ENCODE results near the gene GPRC5A.

GPRC5A gene

GRCh38 chr12:12870465-12870864, 20.9 kb upstream of the GPRC5A start:
- no peak overlapping the region for H2AFZ ChIP-seq (ENCODE audit: low read length)
- H3K4me1 ChIP-seq (ENCODE audit: insufficient read depth, low read length, severe bottlenecking) = no peaks in the 10 kb centered on the region
- no peaks in the 10 kb centered on the region for H3K79me2 ChIP-seq (ENCODE audit: insufficient read depth, low read length)
- H3K4me2 ChIP-seq (ENCODE audit: low read length) = no peak overlapping the region
- no peaks in the 10 kb centered on the region for H4K20me1 ChIP-seq (ENCODE audit: insufficient read depth, low read length)
- no peaks in the 10 kb centered on the region for H3K9me2 ChIP-seq (ENCODE audit: low read depth, low read length)
- no peak overlapping the region for H3K9ac ChIP-seq (ENCODE audit: low read length)
- no peaks in the 10 kb centered on the region for H3K9me3 ChIP-seq (ENCODE audit: low read length)
- H3K4me3 ChIP-seq (ENCODE audit: low read depth, low read length, poor library complexity, severe bottlenecking) = no peak overlapping the region
- no peaks in the 10 kb centered on the region for H3K36me3 ChIP-seq (ENCODE audit: insufficient read depth, low read length)
- TF ChIP-seq CTCF (IDR thresholded peaks at IDR 0.05; ENCODE audit: low read length) (no peak), EZH2 (IDR thresholded peaks at IDR 0.05; ENCODE audit: borderline replicate concordance, low read length) (no peak)
- H3F3A ChIP-seq (ENCODE audit: insufficient read depth, low read length) = no peaks in the 10 kb centered on the region
- H3K27ac ChIP-seq (ENCODE audit: low read depth, low read length, poor library complexity, severe bottlenecking) = no peak overlapping the region
- no peaks in the 10 kb centered on the region for H3K27me3 ChIP-seq (ENCODE audit: insufficient read depth, low read length)

GRCh38 chr12:12871587-12872138, 19.7 kb upstream of the GPRC5A start:
- Histone ChIP-seq H3K27ac (ENCODE audit: low read depth, low read length, poor library complexity, severe bottlenecking) (no peak overlapping the region), H3K4me1 (ENCODE audit: insufficient read depth, low read length, severe bottlenecking) (no peaks in the 10 kb centered on the region), H3K9ac (ENCODE audit: low read length) (no peak overlapping the region)

GRCh38 chr12:12872139-12872933, 19.0 kb upstream of the GPRC5A start:
- H3K4me2 ChIP-seq (ENCODE audit: low read length) = no peak overlapping the region
- no peak overlapping the region for H2AFZ ChIP-seq (ENCODE audit: low read length)
- no peaks in the 10 kb centered on the region for H3F3A ChIP-seq (ENCODE audit: insufficient read depth, low read length)
- H3K9me3 ChIP-seq (ENCODE audit: low read length) = no peaks in the 10 kb centered on the region
- TF ChIP-seq EZH2 (IDR thresholded peaks at IDR 0.05; ENCODE audit: borderline replicate concordance, low read length) = no peak
- TF ChIP-seq CTCF (IDR thresholded peaks at IDR 0.05; ENCODE audit: low read length) = no peak
- no peaks in the 10 kb centered on the region for H3K27me3 ChIP-seq (ENCODE audit: insufficient read depth, low read length)
- H3K27ac ChIP-seq (ENCODE audit: low read depth, low read length, poor library complexity, severe bottlenecking) = no peak overlapping the region
- H3K36me3 ChIP-seq (ENCODE audit: insufficient read depth, low read length) = no peaks in the 10 kb centered on the region
- H3K9ac ChIP-seq (ENCODE audit: low read length) = no peak overlapping the region
- no peaks in the 10 kb centered on the region for H3K4me1 ChIP-seq (ENCODE audit: insufficient read depth, low read length, severe bottlenecking)
- H3K4me3 ChIP-seq (ENCODE audit: low read depth, low read length, poor library complexity, severe bottlenecking) = no peak overlapping the region
- H3K9me2 ChIP-seq (ENCODE audit: low read depth, low read length) = no peaks in the 10 kb centered on the region
- no peaks in the 10 kb centered on the region for H3K79me2 ChIP-seq (ENCODE audit: insufficient read depth, low read length)
- no peaks in the 10 kb centered on the region for H4K20me1 ChIP-seq (ENCODE audit: insufficient read depth, low read length)

More at GRCh38 chr12:12871587-12872138, 19.7 kb upstream of the GPRC5A start:
- Histone ChIP-seq H3K9me3 (ENCODE audit: low read length) (no peaks in the 10 kb centered on the region), H3K4me3 (ENCODE audit: low read depth, low read length, poor library complexity, severe bottlenecking) (no peak overlapping the region), H3K27me3 (ENCODE audit: insufficient read depth, low read length) (no peaks in the 10 kb centered on the region), H3K4me2 (ENCODE audit: low read length) (no peak overlapping the region), H2AFZ (ENCODE audit: low read length) (no peak overlapping the region), H3K36me3 (ENCODE audit: insufficient read depth, low read length) (no peaks in the 10 kb centered on the region), H4K20me1 (ENCODE audit: insufficient read depth, low read length) (no peaks in the 10 kb centered on the region), H3F3A (ENCODE audit: insufficient read depth, low read length) (no peaks in the 10 kb centered on the region), H3K9me2 (ENCODE audit: low read depth, low read length) (no peaks in the 10 kb centered on the region), H3K79me2 (ENCODE audit: insufficient read depth, low read length) (no peaks in the 10 kb centered on the region)
- no peak for TF ChIP-seq EZH2 (IDR thresholded peaks at IDR 0.05; ENCODE audit: borderline replicate concordance, low read length)
- no peak for TF ChIP-seq CTCF (IDR thresholded peaks at IDR 0.05; ENCODE audit: low read length)

Data from OCI-LY1 (cell line).